HL-60 (cell line): ENCODE data around the gene NMT1.

Source experiments
- CTCF ChIP-seq: IDR thresholded peaks from one replicate; pipeline ENCODE4 v1.5.1; 2011; ENCODE audit warnings: low read length, control low read depth, inconsistent platforms; ENCODE audit not compliant: insufficient read depth
- GABPA ChIP-seq: IDR thresholded peaks from 2 replicates; pipeline ENCODE4 v1.6.1; 2012; ENCODE audit warnings: low read depth
- POLR2AphosphoS5 ChIP-seq: IDR thresholded peaks from 2 replicates; pipeline ENCODE4 v1.6.1; 2012; ENCODE audit warnings: low read depth
- REST ChIP-seq: IDR thresholded peaks from 2 replicates; pipeline ENCODE4 v1.6.1; 2012; ENCODE audit warnings: low read depth; ENCODE audit not compliant: insufficient replicate concordance
- SPI1 ChIP-seq: IDR thresholded peaks from 2 replicates; pipeline ENCODE4 v1.6.1; 2012; ENCODE audit warnings: low read depth, mild to moderate bottlenecking, borderline replicate concordance

- TF ChIP-seq CTCF: no peak
- no peak for TF ChIP-seq POLR2AphosphoS5
- no peak for TF ChIP-seq REST
- no peak for TF ChIP-seq SPI1
- TF ChIP-seq GABPA: no peak
These were observed 25.3 kb upstream of the NMT1 start for GRCh38 chr17:45035848-45036247.
